Activated CD8-positive, alpha-beta T cell treated with anti-CD3 and anti-CD28 coated beads, Interleukin-2, amount 10 ng/mL, durations not matched to agents 7 days and 5 days (primary cell): ENCODE measurements around the gene SUGCT. TPM values are rescaled to one million over a fixed set of nuclear protein-coding genes. Genes with fewer than 3 reads are reported as not detected.

Experiments used
- ATAC-seq: fragments of 150-1000 bp; cut with Tn5 transposase; one replicate; pipeline ENCODE4 v1.10.0; 2021; ENCODE audit warnings: moderate library complexity
- CTCF ChIA-PET: fragments of 350-600 bp; sonication (Branson Sonifier 250); formaldehyde crosslinking; loops from one replicate; lab custom pipeline; 2021; ENCODE audit warnings: antibody characterized with exemption; lab: Charles Lee
- POLR2A ChIA-PET: fragments of 350-600 bp; sonication (Branson Sonifier 250); formaldehyde crosslinking; loops from one replicate; lab custom pipeline; 2021; ENCODE audit warnings: antibody characterized with exemption; lab: Charles Lee
- DNase-seq: peaks from one replicate; pipeline ENCODE4 v3.0.0-alpha.2; 2020
- H3K27ac Mint-ChIP-seq: one replicate; pipeline ENCODE4 v1.8.0; 2021; ENCODE audit warnings: mild to moderate bottlenecking, mixed read lengths
- H3K27me3 Mint-ChIP-seq: one replicate; pipeline ENCODE4 v1.8.0; 2021; ENCODE audit warnings: low read depth, mixed read lengths
- H3K36me3 Mint-ChIP-seq: one replicate; pipeline ENCODE4 v1.8.0; 2021; ENCODE audit warnings: low read depth, mixed read lengths
- H3K4me1 Mint-ChIP-seq: one replicate; pipeline ENCODE4 v1.8.0; 2021; ENCODE audit warnings: low read depth, mixed read lengths
- H3K4me3 Mint-ChIP-seq: one replicate; pipeline ENCODE4 v1.8.0; 2021; ENCODE audit warnings: mild to moderate bottlenecking, mixed read lengths
- H3K9me3 Mint-ChIP-seq: one replicate; pipeline ENCODE4 v1.8.0; 2022; ENCODE audit warnings: mixed read lengths; ENCODE audit not compliant: insufficient read depth
- total RNA-seq, 2 experiments: library from RNA; stranded (reverse); gene quantifications; one replicate each; pipeline ENCODE4 v1.2.3, GENCODE V29; 2021

SUGCT gene
- total RNA-seq, 2 experiments from 2014 or later: 0.44 TPM; not detected in 1

GRCh38 chr7:40694026-40694809, 559.4 kb downstream of the SUGCT start:
- CTCF ChIA-PET: interaction anchor here (1.3 kb wide), 1 partner anchor 13 kb away, joined by 3 read pairs; no protein-coding TSS in a partner anchor
- ATAC-seq: no peak

GRCh38 chr7:40694991-40695390, 560.2 kb downstream of the SUGCT start:
- no peaks in the 10 kb centered on the region for H3K36me3 Mint-ChIP-seq
- H3K27me3 Mint-ChIP-seq: no peaks in the 10 kb centered on the region
- no peak overlapping the region for H3K4me3 Mint-ChIP-seq
- ChIA-PET POLR2A (no interaction called here), CTCF (no interaction called here)
- DNase-seq: no peak
- H3K27ac Mint-ChIP-seq: no peak overlapping the region
- no peak for ATAC-seq
- H3K9me3 Mint-ChIP-seq: no peaks in the 10 kb centered on the region
- H3K4me1 Mint-ChIP-seq: peaks cover 6% of the 10 kb centered on the region

More at GRCh38 chr7:40694026-40694809, 559.4 kb downstream of the SUGCT start:
- Mint-ChIP-seq H3K4me3 (no peak overlapping the region), H3K36me3 (no peaks in the 10 kb centered on the region), H3K4me1 (peaks cover 2% of the 10 kb centered on the region), H3K27me3 (no peaks in the 10 kb centered on the region), H3K27ac (no peak overlapping the region), H3K9me3 (no peaks in the 10 kb centered on the region)
- DNase-seq: no peak
- POLR2A ChIA-PET: no interaction called here

- H3K27me3 Mint-ChIP-seq: no peaks in the 10 kb centered on the region
- ChIA-PET POLR2A (no interaction called here), CTCF (no interaction called here)
- no peak for DNase-seq
- H3K9me3 Mint-ChIP-seq: no peaks in the 10 kb centered on the region
- peaks cover 31% of the 10 kb centered on the region for H3K4me1 Mint-ChIP-seq
- ATAC-seq: no peak
- no peak overlapping the region for H3K27ac Mint-ChIP-seq
- H3K4me3 Mint-ChIP-seq: no peak overlapping the region
- H3K36me3 Mint-ChIP-seq: no peaks in the 10 kb centered on the region
Observed at GRCh38 chr7:40697653-40698052, 562.8 kb downstream of the SUGCT start.

GRCh38 chr7:40698214-40698920, 563.6 kb downstream of the SUGCT start:
- no peaks in the 10 kb centered on the region for H3K9me3 Mint-ChIP-seq
- H3K27ac Mint-ChIP-seq: no peak overlapping the region
- no peak overlapping the region for H3K4me3 Mint-ChIP-seq
- ChIA-PET POLR2A (no interaction called here), CTCF (interaction anchor here (0.6 kb wide), 1 partner anchor 47 kb away, joined by 3 read pairs; no protein-coding TSS in a partner anchor)
- DNase-seq: no peak
- ATAC-seq: no peak
- H3K27me3 Mint-ChIP-seq: no peaks in the 10 kb centered on the region
- no peaks in the 10 kb centered on the region for H3K36me3 Mint-ChIP-seq
- peaks cover 31% of the 10 kb centered on the region for H3K4me1 Mint-ChIP-seq

- no peaks in the 10 kb centered on the region for H3K27me3 Mint-ChIP-seq
- no peaks in the 10 kb centered on the region for H3K36me3 Mint-ChIP-seq
- H3K27ac Mint-ChIP-seq: no peak overlapping the region
- ChIA-PET POLR2A (no interaction called here), CTCF (no interaction called here)
- DNase-seq (no peak), ATAC-seq (no peak)
- no peak overlapping the region for H3K4me3 Mint-ChIP-seq
- no peaks in the 10 kb centered on the region for H3K9me3 Mint-ChIP-seq
- peaks cover 31% of the 10 kb centered on the region for H3K4me1 Mint-ChIP-seq
Observed at GRCh38 chr7:40698921-40699260, 564.1 kb downstream of the SUGCT start.

- ChIA-PET POLR2A (interaction anchor here (0.7 kb wide), 1 partner anchor 20 kb away, joined by 3 read pairs; no protein-coding TSS in a partner anchor), CTCF (interaction anchor here (1.5 kb wide), 1 partner anchor 24 kb away, joined by 3 read pairs; no protein-coding TSS in a partner anchor)
- DNase-seq (peak; percentile 68), ATAC-seq (peak; percentile 81)
- peak overlapping the region; percentile 84 for H3K27ac Mint-ChIP-seq
- H3K9me3 Mint-ChIP-seq: no peaks in the 10 kb centered on the region
- H3K27me3 Mint-ChIP-seq: peaks cover 2% of the 10 kb centered on the region
- H3K4me3 Mint-ChIP-seq: peak overlapping the region; percentile 21
- no peaks in the 10 kb centered on the region for H3K36me3 Mint-ChIP-seq
- H3K4me1 Mint-ChIP-seq: peaks cover 31% of the 10 kb centered on the region
Observed at GRCh38 chr7:40700653-40701421, 566.0 kb downstream of the SUGCT start.

- Mint-ChIP-seq H3K9me3 (no peaks in the 10 kb centered on the region), H3K27ac (peak overlapping the region; percentile 62), H3K4me1 (peaks cover 31% of the 10 kb centered on the region), H3K4me3 (no peak overlapping the region), H3K27me3 (peaks cover 2% of the 10 kb centered on the region), H3K36me3 (no peaks in the 10 kb centered on the region)
- CTCF ChIA-PET: interaction anchor here (1.2 kb wide), 1 partner anchor 20 kb away, joined by 3 read pairs; no protein-coding TSS in a partner anchor
- POLR2A ChIA-PET: interaction anchor here (0.7 kb wide), 1 partner anchor 21 kb away, joined by 3 read pairs; no protein-coding TSS in a partner anchor
- DNase-seq: no peak
- ATAC-seq: no peak
Observed at GRCh38 chr7:40701836-40702551, 567.2 kb downstream of the SUGCT start.

GRCh38 chr7:40704172-40704571, 569.4 kb downstream of the SUGCT start:
- no peak overlapping the region for H3K4me3 Mint-ChIP-seq
- ChIA-PET CTCF (no interaction called here), POLR2A (no interaction called here)
- H3K27ac Mint-ChIP-seq: no peak overlapping the region
- H3K27me3 Mint-ChIP-seq: peaks cover 2% of the 10 kb centered on the region
- ATAC-seq (no peak), DNase-seq (no peak)
- H3K4me1 Mint-ChIP-seq: peaks cover 30% of the 10 kb centered on the region
- H3K36me3 Mint-ChIP-seq: no peaks in the 10 kb centered on the region
- no peaks in the 10 kb centered on the region for H3K9me3 Mint-ChIP-seq

- Mint-ChIP-seq H3K9me3 (no peaks in the 10 kb centered on the region), H3K27me3 (peaks cover 2% of the 10 kb centered on the region), H3K4me1 (peaks cover 10% of the 10 kb centered on the region), H3K27ac (no peak overlapping the region), H3K4me3 (no peak overlapping the region), H3K36me3 (no peaks in the 10 kb centered on the region)
- DNase-seq (no peak), ATAC-seq (no peak)
- CTCF ChIA-PET: no interaction called here
- POLR2A ChIA-PET: interaction anchor here (0.7 kb wide), 1 partner anchor 120 kb away, joined by 5 read pairs; no protein-coding TSS in a partner anchor
Observed at GRCh38 chr7:40706829-40707228, 572.0 kb downstream of the SUGCT start.

- DNase-seq: peak; percentile 23
- H3K4me3 Mint-ChIP-seq: no peak overlapping the region
- peaks cover under 1% of the 10 kb centered on the region for H3K27me3 Mint-ChIP-seq
- no peaks in the 10 kb centered on the region for H3K36me3 Mint-ChIP-seq
- ATAC-seq: peak; percentile 51
- ChIA-PET CTCF (no interaction called here), POLR2A (no interaction called here)
- H3K9me3 Mint-ChIP-seq: no peaks in the 10 kb centered on the region
- H3K4me1 Mint-ChIP-seq: peaks cover 3% of the 10 kb centered on the region
- H3K27ac Mint-ChIP-seq: no peak overlapping the region
Observed at GRCh38 chr7:40709062-40709964, 574.5 kb downstream of the SUGCT start.
